PC-3 (cell line): ENCODE results near the gene TCN1.

ENCODE experiments used
- CTCF ChIP-seq: fragments of 300-600 bp; sonication (generic); conservative IDR thresholded peaks from 2 replicates; pipeline ENCODE4 v1.5.1; 2017; ENCODE audit warnings: antibody characterized with exemption, low read depth, mild to moderate bottlenecking, low read length
- EZH2 ChIP-seq: fragments of 300-600 bp; sonication (generic); IDR thresholded peaks from one replicate; pipeline ENCODE4 v1.6.1; 2017; ENCODE audit warnings: antibody characterized with exemption, mild to moderate bottlenecking, low read length; ENCODE audit not compliant: unreplicated experiment
- EZH2phosphoT487 ChIP-seq: fragments of 300-600 bp; sonication (generic); IDR thresholded peaks from 2 replicates; pipeline ENCODE4 v1.6.1; 2018; ENCODE audit warnings: mild to moderate bottlenecking, antibody characterized with exemption, low read length, borderline replicate concordance

DNA sequence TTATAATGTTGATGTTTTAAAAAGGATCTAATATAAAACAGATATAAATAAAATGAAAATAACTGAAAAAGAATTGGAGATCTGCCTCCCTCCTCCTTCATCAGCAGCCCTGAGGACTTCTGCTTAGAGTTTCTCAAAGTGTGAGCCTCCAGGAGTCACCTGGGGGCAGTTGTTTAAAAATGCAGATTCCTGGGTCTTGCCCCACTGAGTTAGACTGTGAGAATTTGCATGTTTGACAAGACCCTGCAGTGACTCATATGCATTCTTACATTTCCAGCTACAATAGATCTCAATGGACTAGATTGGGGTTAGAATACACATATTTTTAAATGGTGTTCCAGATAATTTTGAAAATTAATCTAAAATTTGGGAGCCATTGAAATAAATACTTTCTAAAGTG lies 11.5 kb upstream of the TCN1 start:
- TF ChIP-seq CTCF (no peak), EZH2 (no peak), EZH2phosphoT487 (no peak)
